ENCODE results near the gene WFDC12.

- TF ChIP-seq POLR2A (IDR thresholded peaks at IDR 0.05) (no peak), CTCF (IDR thresholded peaks at IDR 0.05) (no peak)
These were observed 19.5 kb downstream of the WFDC12 start for GRCh38 chr20:45104786-45105185.
